NCI-H2171 (cell line): ENCODE results near the gene USP32.
A peak's percentile ranks its signal among the peaks of the same experiment; 100 is the strongest.
"Not testable (repeated sequence)": the region's sequence is repeated elsewhere in the genome, so short reads cannot be mapped to it uniquely, and the experiment has no call there.

Experiments
- DNase-seq: peaks from one replicate; lab custom pipeline; 2025; lab: John Stamatoyannopoulos, UW

USP32 gene, protein sequence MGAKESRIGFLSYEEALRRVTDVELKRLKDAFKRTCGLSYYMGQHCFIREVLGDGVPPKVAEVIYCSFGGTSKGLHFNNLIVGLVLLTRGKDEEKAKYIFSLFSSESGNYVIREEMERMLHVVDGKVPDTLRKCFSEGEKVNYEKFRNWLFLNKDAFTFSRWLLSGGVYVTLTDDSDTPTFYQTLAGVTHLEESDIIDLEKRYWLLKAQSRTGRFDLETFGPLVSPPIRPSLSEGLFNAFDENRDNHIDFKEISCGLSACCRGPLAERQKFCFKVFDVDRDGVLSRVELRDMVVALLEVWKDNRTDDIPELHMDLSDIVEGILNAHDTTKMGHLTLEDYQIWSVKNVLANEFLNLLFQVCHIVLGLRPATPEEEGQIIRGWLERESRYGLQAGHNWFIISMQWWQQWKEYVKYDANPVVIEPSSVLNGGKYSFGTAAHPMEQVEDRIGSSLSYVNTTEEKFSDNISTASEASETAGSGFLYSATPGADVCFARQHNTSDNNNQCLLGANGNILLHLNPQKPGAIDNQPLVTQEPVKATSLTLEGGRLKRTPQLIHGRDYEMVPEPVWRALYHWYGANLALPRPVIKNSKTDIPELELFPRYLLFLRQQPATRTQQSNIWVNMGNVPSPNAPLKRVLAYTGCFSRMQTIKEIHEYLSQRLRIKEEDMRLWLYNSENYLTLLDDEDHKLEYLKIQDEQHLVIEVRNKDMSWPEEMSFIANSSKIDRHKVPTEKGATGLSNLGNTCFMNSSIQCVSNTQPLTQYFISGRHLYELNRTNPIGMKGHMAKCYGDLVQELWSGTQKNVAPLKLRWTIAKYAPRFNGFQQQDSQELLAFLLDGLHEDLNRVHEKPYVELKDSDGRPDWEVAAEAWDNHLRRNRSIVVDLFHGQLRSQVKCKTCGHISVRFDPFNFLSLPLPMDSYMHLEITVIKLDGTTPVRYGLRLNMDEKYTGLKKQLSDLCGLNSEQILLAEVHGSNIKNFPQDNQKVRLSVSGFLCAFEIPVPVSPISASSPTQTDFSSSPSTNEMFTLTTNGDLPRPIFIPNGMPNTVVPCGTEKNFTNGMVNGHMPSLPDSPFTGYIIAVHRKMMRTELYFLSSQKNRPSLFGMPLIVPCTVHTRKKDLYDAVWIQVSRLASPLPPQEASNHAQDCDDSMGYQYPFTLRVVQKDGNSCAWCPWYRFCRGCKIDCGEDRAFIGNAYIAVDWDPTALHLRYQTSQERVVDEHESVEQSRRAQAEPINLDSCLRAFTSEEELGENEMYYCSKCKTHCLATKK (N-terminal part only)

DNA sequence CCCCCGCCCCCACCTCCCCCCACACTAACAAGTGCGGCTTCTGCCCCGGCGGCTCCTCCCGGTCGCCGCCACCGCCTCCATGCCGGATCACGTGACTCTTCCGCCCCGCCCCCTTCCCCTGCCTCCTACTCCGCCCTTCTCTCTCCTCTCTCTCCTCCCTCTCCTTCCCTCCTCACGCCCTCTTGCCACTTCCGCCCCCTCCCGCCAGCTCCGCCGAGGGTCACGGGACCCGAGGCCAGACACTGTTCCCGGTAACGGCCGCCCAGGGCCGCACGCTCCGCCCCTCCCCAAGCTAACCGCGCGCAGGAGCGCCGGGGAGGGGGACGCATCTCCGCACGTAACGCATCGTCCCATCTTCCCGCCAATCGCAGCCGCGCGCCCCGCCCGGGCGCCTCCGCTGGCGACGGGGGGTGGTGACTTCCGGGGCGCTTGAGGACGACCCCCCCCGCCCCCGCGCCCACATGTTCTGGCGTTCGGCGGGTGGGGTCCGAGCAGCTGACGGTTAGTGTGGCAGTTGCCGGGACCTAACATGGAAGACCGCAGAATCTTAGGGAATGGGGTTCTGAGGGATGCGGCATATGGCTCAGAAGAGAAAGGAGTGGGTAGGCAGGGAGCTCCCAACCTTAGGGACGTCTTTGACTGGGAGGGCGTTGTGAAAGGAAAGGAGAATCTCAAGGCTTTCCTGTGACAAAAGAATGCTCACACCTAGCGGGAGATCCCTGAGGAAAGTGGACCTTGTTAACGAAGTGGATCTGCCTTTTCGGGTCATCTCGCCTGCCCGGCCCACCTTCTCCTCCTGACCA, at the start of gene USP32:
Gene USP32, minus strand, starts transcription at position 92 of the 803 bp plus-strand sequence. CDS start 194 bp downstream, outside the sequence.
- DNase-seq: peak; percentile 96

DNA sequence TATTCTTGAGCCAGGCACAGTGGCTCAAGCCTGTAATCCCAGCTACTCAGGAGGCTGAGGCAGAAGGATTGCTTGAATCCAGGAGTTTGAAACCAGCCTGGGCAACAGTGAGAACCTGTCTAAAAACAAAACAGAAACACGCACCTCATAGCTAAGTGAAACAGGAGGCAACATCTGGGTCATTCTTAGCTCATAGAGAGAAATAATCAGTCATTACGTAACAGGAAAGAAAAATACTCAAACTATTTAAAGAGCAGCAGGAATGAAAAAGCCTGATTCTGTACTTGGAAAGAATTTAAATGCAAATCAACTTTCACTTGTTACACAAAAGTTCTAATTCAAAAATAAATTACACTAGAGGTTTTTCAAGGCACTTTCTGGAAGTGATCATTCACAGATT, 47.6 kb upstream of the USP32 start:
- DNase-seq: no peak

DNA sequence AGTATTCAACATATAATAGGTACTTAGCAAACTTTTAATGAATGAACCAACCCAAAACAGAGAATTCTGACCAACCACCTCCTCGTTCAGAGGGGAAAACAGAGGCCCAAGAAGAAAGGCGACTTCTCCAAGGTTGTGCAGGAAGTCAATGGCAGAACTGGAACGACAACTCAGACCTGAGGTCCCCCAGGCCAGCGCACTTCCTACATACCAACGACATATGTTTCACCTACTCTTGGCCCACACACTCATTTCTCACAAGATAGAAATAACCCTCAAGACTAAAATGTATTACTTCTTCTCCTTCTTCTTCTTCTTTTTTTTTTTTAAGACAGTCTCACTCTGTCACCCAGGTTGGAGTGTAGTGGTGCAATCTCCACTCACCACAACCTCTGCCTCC, 44.7 kb upstream of the USP32 start:
- no peak for DNase-seq

DNA sequence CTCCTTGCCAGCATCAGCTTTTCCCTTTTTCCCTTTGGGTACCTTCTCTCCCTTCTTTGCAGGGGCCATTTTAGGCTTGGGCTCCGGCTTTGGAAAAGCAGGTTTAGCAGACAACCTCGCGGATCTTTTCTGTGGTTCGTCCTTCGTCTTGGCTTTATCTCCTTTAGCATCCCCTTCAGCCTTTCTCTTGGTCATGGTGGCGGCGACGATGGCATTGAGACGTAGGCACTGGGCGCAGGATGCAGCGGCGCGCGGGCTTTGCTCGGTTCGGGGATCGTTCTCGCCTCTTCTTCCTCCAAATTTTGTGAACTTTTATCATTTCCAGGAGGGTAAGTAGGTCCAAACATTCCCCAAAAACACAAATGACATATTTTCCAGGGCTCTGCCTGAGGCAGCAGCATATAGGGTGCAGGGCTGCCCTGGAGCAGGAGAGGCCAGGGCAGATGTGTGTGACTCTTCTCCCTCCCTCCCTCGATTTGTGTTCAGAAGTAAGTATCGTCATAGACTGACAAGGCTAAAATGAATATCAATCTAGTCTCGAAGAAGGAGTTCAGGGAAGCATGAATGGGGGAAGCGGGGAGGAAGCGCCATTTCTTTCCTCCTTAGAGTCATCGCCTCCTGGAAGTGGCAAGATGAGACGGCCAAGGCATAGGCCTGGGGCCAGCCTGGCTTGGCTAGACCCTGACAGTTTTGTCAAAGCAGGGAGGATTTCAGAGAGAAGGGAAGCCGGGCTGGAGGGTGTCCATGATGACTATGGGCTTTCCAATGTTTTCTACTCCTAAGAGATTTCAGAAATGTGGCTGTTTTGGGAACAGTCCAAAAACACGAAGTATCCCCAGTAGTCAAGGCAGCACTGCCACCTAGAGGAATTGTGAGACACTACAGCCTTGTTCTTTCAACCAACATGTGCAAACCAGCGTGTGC, 43.6 kb upstream of the USP32 start:
- DNase-seq: peak; percentile 69

DNA sequence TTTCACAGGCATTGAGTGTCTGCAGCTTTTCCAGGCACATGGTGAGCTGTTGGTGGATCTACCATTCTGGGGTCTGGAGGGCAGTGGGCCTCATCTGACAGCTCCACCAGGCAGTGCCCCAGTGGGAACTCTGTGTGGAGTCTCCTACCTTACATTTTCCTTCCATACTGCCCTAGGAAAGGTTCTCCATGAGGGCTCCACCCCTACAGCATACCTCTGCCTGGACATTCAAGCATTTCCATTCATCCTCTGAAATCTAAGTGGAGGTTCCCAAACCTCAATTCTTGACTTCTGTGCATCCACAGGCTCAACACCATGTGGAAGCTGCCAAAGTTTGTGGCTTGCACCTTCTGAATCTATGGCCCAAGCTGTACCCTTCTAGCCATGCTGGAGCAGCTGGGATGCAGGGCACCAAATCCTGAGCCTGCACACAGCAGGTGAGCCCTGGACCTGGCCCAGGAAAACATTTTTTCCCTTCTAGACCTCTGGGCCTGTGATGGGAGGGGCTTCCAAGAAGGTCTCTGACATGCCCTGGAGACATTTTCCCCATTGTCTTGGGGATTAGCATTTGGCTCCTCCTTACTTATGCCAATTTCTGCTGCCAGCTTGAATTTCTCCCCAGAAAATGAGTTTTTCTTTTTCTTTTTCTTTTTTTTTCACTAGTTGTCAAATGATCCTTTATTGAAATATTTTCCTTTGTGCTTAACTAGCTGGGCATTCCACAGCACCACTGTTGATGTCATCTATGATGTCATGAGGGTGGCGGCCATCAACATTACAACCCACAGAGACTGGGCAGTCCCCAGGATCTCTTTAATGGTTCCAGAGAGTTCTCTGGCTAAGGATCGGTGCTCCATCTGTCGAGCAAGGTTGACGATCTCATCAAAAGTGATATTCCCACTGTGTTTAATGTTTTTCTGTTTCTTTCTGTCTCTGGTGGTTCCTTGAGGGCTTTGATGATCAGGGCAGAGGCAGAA, 41.4 kb upstream of the USP32 start:
- not testable (repeated sequence) for DNase-seq

DNA sequence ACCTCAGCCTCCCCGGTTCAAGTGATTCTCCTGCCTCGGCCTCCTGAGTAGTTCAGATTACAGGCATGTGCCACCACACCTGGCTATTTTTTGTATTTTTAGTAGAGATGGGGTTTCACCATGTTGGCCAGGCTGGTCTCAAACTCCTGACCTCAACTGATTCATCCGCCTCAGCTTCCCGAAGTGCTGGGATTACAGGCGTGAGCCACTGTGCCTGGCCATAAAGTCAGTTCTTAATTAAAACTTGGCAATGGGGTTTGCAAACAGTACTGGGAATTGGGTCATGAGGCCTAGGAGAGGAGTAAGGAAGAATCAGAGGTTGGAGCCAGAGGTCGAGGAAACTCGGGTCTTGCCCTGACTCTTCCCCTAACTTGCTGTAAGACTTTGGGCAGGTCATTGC, 38.6 kb upstream of the USP32 start:
- not testable (repeated sequence) for DNase-seq

DNA sequence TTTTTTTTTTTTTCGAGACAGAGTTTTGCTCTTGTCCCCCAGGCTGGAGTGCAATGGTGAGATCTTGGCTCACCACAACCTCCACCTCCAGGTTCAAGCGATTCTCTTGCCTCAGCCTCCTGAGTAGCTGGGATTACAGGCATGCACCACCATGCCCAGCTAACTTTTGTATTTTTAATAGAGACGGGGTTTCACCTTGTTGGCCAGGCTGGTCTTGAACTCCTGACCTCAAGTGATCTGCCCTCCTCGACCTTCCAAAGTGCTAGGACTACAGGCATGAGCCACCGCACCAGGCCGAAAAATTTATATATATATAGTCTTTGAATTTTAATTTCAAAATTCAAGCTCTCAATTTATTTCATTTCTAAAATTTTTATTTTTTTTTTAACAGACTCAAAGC, 36.6 kb upstream of the USP32 start:
- DNase-seq: not testable (repeated sequence)

DNA sequence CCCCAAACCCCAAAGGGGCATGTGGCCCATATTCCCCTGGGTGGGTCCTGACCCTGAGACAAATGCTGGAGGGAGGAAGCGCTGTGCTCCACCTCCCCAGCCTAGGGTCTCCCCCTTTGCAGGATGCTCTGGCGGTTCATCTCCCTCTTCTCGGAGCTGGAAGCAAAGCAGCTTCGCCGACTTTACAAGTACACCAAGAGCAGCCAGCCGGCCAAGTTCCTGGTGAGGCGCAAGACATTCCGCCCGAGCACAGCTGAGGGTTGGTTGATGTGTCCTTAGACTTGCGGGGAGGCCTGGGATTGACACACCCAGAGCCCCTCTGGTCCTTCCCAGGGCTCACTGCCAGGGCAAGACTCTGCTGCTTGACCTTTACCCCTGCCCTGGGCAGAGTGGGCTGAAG, 34.7 kb upstream of the USP32 start:
- DNase-seq: no peak

DNA sequence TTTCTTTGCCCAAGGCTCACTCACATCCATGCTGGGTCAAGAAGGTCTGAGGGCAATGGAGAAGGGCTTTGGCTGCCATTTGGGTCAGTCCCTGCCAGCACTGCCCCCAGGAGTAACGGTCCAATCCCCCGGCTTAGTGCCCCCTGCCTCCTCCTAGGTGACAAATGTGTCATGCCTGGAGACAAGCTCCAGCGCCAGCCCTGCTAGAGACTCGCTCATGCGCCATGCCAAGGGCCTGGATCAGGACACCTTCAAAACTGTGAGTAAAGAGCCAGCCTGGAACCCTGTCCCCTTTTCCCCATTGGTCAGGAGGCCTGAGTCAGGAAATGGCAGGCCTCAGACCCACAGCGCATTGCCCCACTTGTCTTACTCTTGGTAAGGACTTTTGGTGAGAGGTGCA, 33.7 kb upstream of the USP32 start:
- no peak for DNase-seq

DNA sequence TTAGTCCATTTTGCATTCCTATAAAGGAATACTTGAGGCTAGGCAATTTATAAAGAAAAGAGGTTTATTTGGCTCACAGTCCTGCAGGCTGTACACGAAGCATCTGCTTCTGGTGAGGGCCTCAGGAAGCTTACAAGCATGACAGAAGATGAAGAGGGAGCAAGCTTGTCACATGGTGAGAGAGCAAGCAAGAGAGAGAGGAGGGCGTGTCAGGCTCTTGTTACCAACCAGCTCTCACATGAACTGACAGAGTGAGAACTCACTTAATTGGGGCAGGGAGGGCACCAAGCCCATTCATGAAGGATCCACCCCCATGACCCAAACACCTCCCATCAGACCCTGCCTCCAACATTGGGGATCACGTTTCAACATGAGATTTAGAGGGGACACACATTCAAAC, 31.9 kb upstream of the USP32 start:
- DNase-seq: no peak

DNA sequence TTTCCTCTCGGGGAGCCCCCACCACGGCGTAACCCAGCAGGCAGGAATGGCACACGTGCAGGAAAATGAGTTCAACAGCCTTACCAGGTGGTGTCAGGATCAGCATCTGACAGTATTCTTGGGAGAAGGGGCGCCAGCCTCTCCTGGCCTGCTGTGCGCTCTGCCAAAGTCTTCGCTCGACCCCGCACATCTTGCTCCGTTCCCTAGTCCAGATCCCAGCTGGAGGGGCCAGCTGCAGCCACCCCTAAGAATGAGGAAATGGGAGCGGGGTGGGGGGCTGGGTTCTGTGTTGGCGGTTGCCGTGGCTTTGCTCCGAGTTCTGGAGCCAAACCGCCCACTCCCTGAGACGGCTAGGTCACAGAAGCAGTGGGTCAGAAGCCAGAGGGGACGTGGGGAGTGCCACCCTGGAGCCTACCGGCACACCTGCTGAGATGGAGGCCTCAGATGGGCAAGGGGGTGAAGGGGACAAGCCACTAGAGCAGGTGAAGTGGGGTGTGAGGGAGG, 30.3 kb upstream of the USP32 start, which contains the start of gene CHCT1:
Gene CHCT1, plus strand, starts transcription at position 328 of the 504 bp plus-strand sequence. Its CDS starts 104 bp downstream, at position 432.
- DNase-seq: no peak

DNA sequence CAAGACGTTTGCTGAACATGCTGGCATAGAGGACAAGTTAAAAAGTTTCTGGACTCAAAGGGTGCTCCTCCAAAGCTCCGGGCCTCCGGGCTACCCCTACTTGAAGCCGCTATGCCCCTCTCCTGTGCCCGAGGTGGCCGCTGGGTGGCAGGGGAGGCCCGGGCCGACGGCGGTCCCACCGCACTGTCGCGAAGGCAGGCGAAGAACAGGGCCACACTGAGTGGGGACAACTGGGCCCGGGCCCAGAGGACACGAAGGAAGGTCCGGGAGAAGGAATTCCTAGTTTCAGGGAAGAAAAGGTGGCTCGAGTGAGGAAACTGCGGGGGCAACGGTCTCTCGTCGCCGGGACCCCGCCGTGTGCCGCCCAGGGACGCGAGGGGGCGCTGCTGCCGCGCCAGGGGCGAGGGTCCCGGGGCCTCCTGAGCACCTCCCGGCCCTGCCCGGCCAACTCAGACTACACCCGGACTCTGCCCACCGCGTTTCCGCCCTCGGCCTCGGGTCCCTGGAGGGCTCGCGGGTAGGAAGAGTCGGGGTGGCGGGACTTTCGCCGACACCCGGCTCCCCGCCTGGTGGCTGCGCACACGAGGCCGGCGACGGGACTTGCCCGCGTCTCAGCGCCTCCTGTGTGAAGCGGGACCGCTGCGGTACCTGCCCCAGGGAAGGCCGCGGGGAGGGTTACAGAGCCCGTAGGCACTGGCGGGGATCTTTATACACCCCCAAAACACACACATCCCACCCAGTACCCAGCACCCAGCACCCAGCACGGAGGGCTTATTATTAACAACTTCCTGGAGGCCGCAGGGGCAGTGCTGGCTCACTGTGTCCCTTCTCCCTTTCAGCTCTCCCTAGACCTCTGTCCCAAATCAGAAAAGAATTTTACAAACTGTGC, 29.6 kb upstream of the USP32 start:
- peak; percentile 21 for DNase-seq

DNA sequence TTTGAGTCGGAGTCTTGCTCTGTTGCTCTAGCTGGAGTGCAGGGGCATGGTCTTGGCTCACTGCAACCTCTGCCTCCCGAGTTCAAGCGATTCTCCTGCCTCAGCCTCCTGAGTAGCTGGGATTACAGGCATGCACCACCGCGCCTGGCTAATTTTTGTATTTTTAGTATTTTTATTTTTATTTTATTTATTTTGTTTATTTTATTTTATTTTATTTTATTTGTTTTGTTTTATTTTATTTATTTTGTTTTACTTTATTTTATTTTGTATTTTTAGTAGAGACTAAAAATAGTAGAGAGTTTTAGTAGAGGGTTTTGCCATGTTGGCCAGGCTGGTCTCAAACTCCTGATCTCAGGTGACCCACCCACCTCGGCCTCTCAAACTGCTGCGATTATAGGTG, 27.9 kb upstream of the USP32 start:
- DNase-seq: not testable (repeated sequence)

DNA sequence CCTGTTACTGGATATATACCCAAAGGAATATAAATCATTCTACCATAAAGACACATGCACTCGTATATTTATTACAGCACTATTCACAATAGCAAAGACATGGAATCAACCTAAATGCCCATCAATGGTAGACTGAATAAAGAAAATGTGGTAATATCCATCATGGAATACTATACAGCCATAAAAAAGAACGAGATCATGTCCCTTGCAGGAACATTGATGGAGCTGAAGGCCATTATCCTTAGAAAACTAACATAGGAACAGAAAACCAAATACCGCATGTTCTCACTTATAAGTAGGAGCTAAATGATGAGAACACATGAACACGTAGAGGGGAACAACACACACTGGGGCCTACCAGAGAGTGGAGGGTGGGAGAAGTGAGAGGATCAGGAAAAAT, 27.1 kb upstream of the USP32 start:
- not testable (repeated sequence) for DNase-seq

DNA sequence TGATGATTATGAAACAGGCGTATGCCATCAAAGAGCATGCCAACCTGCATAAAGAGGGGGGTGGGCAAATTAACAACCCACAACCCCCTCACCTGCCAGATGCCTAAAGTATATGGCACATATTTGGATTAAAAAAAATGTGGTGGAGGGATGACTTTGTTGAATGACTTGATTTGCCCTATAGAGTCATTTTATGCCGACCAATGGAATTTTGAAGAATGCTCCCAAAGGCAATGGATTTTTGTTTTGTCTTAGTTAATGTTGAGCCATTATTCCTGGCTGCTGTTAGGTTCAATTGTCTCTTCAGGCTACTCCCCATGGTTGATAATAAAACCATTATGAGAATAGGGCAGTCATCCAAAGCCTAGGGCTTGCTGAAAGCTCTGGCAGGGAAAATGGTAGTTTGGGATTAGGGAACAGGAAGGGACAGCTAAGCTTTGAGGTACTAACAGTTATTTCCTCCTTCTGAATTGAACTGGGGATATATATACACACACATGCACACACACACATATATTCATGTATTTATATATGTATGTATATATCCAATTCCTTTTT, 24.5 kb upstream of the USP32 start:
- no peak for DNase-seq

DNA sequence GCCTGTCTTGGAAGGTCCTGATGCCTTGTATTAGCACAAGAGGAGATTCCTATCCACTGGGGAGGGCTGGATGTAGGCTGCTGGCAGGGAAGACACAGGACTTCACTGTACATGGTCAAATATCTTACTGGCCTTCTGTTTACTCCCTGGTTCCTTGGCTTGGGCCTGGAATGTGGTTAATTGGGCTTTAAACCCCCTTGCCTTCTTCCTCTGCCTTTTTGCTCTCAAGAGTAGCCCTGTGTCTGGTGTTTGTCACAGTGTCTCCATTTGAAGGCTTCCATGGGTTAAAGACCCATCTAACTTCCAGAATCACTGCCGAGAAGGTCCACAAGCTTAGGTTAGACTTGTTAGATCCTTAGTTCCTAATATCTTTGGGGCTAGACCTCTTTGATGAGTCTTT, 23.2 kb upstream of the USP32 start:
- no peak for DNase-seq

DNA sequence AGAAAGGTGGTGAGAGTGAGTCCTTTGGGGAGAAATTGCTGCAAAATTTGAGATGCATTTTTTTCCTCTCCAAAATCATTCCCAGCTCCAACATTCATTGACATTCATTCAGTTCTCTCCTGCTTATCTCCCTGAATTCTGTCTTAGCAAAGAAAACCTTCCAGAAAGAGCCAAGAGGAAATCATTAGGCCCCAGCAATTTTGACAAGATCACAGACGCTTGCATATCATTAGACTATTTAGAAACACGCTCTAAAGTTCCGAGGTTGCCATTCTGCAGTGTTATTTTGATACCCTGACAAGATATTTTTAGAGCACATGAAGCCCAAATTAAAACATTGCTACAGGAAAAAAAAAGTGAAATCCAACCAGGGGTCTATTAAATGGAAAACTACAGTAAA, 20.8 kb upstream of the USP32 start:
- DNase-seq: no peak
